Right lobe of liver (tissue), 4 donors: Measurements from ENCODE around the gene PITPNM2.

Source experiments
- CTCF ChIP-seq, 4 donors: fragments of 200-600 bp in 3 of 4; fragments of 450-650 bp in 1 of 4; IDR thresholded peaks; one replicate each; pipeline versions ENCODE4 v1.5.1 to v1.8.0; 2016 to 2022; ENCODE audit warnings: antibody characterized with exemption in 4 of 4, mild to moderate bottlenecking in 2 of 4
- POLR2A ChIP-seq: fragments of 450-650 bp; IDR thresholded peaks from one replicate; pipeline ENCODE4 v1.6.1; 2017; ENCODE audit warnings: antibody characterized with exemption, mild to moderate bottlenecking
- donor health status: DM: no; HTN: no; CAD: no.
- donor health status: DM: no; HTN: no; CAD: no.
- donor health status: DM: no; HTN: yes; CAD: no.

- TF ChIP-seq CTCF (IDR thresholded peaks at IDR 0.05) (no peak), POLR2A (no peak)
Observed at GRCh38 chr12:123133701-123134100, 17.2 kb downstream of the PITPNM2 start.
